Measurements from ENCODE around the gene RCAN2. TPM values are rescaled to one million over a fixed set of nuclear protein-coding genes. Genes with fewer than 3 reads are reported as not detected.

Gene RCAN2
- total RNA-seq, 2 experiments from 2014 or later: not detected

- H3K9me2 ChIP-seq (ENCODE audit: insufficient read depth, low read length): no peaks in the 10 kb centered on the region
- no peak overlapping the region for H2AFZ ChIP-seq (ENCODE audit: low read length)
- no peak overlapping the region for H3K27ac ChIP-seq (ENCODE audit: low read depth, low read length, poor library complexity, severe bottlenecking)
- POLR2A ChIA-PET: no interaction called here
- BruUV-seq (replicated peaks): no TSS peak
- TF ChIP-seq CTCF (conservative IDR thresholded peaks at IDR 0.05; ENCODE audit: low read length) (no peak), EZH2phosphoT487 (IDR thresholded peaks at IDR 0.05; ENCODE audit: borderline replicate concordance, low read depth, low read length) (no peak)
- intact Hi-C loops (cut with micrococcal nuclease; ENCODE audit: unreplicated experiment): no loop called here
- no peaks in the 10 kb centered on the region for H3K4me1 ChIP-seq (ENCODE audit: insufficient read depth, low read length, poor library complexity, severe bottlenecking)
- H3K4me2 ChIP-seq (ENCODE audit: low read length): no peak overlapping the region
- H3K4me3 ChIP-seq (ENCODE audit: low read depth, low read length, poor library complexity, severe bottlenecking): no peak overlapping the region
- no peaks in the 10 kb centered on the region for H3K79me2 ChIP-seq (ENCODE audit: insufficient read depth, low read depth, low read length)
- H3K36me3 ChIP-seq (ENCODE audit: insufficient read depth, low read length): no peaks in the 10 kb centered on the region
- DNase-seq (ENCODE audit: low spot score): no peak
- no peaks in the 10 kb centered on the region for H4K20me1 ChIP-seq (ENCODE audit: insufficient read depth, low read length)
- CTCF ChIA-PET (ENCODE audit: unreplicated experiment): no interaction called here
- no peaks in the 10 kb centered on the region for H3K9me3 ChIP-seq (ENCODE audit: low read length)
These were observed 188.4 kb downstream of the RCAN2 start for GRCh38 chr6:46302816-46303215.

GRCh38 chr6:46302176-46302575 lies 189.1 kb downstream of the RCAN2 start:
- TF ChIP-seq EZH2phosphoT487 (IDR thresholded peaks at IDR 0.05; ENCODE audit: borderline replicate concordance, low read depth, low read length) (no peak), CTCF (conservative IDR thresholded peaks at IDR 0.05; ENCODE audit: low read length) (no peak)
- intact Hi-C loops (cut with micrococcal nuclease; ENCODE audit: unreplicated experiment): no loop called here
- Histone ChIP-seq H3K79me2 (ENCODE audit: insufficient read depth, low read depth, low read length) (no peaks in the 10 kb centered on the region), H3K36me3 (ENCODE audit: insufficient read depth, low read length) (no peaks in the 10 kb centered on the region), H3K27ac (ENCODE audit: low read depth, low read length, poor library complexity, severe bottlenecking) (no peak overlapping the region), H3K4me1 (ENCODE audit: insufficient read depth, low read length, poor library complexity, severe bottlenecking) (no peaks in the 10 kb centered on the region), H3K4me3 (ENCODE audit: low read depth, low read length, poor library complexity, severe bottlenecking) (no peak overlapping the region), H4K20me1 (ENCODE audit: insufficient read depth, low read length) (no peaks in the 10 kb centered on the region), H3K4me2 (ENCODE audit: low read length) (no peak overlapping the region), H2AFZ (ENCODE audit: low read length) (no peak overlapping the region), H3K9me3 (ENCODE audit: low read length) (no peaks in the 10 kb centered on the region), H3K9me2 (ENCODE audit: insufficient read depth, low read length) (no peaks in the 10 kb centered on the region)
- CTCF ChIA-PET (ENCODE audit: unreplicated experiment): no interaction called here
- POLR2A ChIA-PET: no interaction called here
- no TSS peak for BruUV-seq (replicated peaks)
- no peak for DNase-seq (ENCODE audit: low spot score)

GRCh38 chr6:46299253-46299652 lies 192.0 kb downstream of the RCAN2 start:
- no TSS peak for BruUV-seq (replicated peaks)
- intact Hi-C loops (cut with micrococcal nuclease; ENCODE audit: unreplicated experiment): no loop called here
- H3K9me3 ChIP-seq (ENCODE audit: low read length): no peaks in the 10 kb centered on the region
- H3K4me1 ChIP-seq (ENCODE audit: insufficient read depth, low read length, poor library complexity, severe bottlenecking): no peaks in the 10 kb centered on the region
- H4K20me1 ChIP-seq (ENCODE audit: insufficient read depth, low read length): no peaks in the 10 kb centered on the region
- no peaks in the 10 kb centered on the region for H3K79me2 ChIP-seq (ENCODE audit: insufficient read depth, low read depth, low read length)
- TF ChIP-seq EZH2phosphoT487 (IDR thresholded peaks at IDR 0.05; ENCODE audit: borderline replicate concordance, low read depth, low read length) (no peak), CTCF (conservative IDR thresholded peaks at IDR 0.05; ENCODE audit: low read length) (no peak)
- H3K4me3 ChIP-seq (ENCODE audit: low read depth, low read length, poor library complexity, severe bottlenecking): no peak overlapping the region
- no peak overlapping the region for H2AFZ ChIP-seq (ENCODE audit: low read length)
- no peaks in the 10 kb centered on the region for H3K9me2 ChIP-seq (ENCODE audit: insufficient read depth, low read length)
- no peak for DNase-seq (ENCODE audit: low spot score)
- ChIA-PET POLR2A (interaction anchor here (0.5 to 1.0 kb wide), 2 partner anchors 11 to 83 kb away, joined by 3 to 7 read pairs; no protein-coding TSS in a partner anchor), CTCF (ENCODE audit: unreplicated experiment) (no interaction called here)
- no peaks in the 10 kb centered on the region for H3K36me3 ChIP-seq (ENCODE audit: insufficient read depth, low read length)
- no peak overlapping the region for H3K4me2 ChIP-seq (ENCODE audit: low read length)
- H3K27ac ChIP-seq (ENCODE audit: low read depth, low read length, poor library complexity, severe bottlenecking): no peak overlapping the region

Data from OCI-LY7 (cell line).